ENCODE results near the gene SSPN.

DNA sequence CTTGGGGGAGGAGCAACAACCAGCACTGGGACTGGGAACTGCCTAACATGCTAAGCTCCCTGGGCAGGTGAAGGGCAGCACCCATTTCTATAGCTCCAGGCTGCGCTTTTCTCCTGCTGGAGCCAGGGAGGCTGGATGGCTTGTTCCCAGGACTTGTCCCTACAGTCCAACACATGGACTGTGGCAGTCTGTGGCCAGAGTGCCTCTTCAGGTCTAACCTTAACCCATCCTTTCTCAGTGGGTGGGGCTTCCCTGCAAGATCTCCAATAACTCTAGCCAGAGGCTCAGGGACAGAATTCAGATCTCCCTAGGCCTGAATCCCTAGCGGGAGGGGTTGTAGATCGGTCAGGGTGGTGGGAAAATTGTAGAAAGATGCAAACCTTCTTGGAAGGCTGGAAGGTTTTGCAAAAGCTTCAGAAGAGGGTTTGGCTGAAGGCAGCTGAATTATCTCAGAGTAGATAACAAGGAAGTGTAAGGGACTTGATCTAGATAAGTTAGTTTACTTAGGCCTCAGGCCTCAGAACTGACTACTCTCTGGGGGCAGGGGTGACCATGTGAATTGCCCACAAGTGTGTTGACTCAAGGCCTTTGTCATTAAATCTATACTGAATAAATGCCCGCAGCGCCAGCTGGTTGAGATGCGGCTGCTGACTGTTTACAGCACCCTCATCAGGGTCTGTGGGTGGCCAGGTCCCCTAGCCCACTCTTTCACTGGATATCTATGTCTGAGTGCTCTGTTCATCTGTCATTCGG is 60.7 kb downstream of the SSPN start:
- TF ChIP-seq, protein P1, sequence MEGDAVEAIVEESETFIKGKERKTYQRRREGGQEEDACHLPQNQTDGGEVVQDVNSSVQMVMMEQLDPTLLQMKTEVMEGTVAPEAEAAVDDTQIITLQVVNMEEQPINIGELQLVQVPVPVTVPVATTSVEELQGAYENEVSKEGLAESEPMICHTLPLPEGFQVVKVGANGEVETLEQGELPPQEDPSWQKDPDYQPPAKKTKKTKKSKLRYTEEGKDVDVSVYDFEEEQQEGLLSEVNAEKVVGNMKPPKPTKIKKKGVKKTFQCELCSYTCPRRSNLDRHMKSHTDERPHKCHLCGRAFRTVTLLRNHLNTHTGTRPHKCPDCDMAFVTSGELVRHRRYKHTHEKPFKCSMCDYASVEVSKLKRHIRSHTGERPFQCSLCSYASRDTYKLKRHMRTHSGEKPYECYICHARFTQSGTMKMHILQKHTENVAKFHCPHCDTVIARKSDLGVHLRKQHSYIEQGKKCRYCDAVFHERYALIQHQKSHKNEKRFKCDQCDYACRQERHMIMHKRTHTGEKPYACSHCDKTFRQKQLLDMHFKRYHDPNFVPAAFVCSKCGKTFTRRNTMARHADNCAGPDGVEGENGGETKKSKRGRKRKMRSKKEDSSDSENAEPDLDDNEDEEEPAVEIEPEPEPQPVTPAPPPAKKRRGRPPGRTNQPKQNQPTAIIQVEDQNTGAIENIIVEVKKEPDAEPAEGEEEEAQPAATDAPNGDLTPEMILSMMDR (IDR thresholded peaks at IDR 0.05) = no peak
- no peak for TF ChIP-seq POLR2AphosphoS5 (IDR thresholded peaks at IDR 0.05)
- TF ChIP-seq POLR2A (IDR thresholded peaks at IDR 0.05) = no peak
- TF ChIP-seq EP300 (IDR thresholded peaks at IDR 0.05) = no peak
